Keratinocyte (primary cell): ENCODE data around the gene SNAPC4. TPM values are rescaled to one million over a fixed set of nuclear protein-coding genes. Genes with fewer than 3 reads are reported as not detected.

Source experiments
- DNase-seq: peaks from one replicate; pipeline ENCODE4 v3.0.0-alpha.2; 2011; ENCODE audit warnings: low read depth, missing footprints, low spot score
- FAIRE-seq: peaks from 2 replicates; lab custom pipeline; 2011; peaks lifted over from hg19 to GRCh38; lab: Jason Lieb, UNC
- H2AFZ ChIP-seq: 2 replicates; pipeline ENCODE4 v1.6.0; 2012; ENCODE audit warnings: low read length, control low read depth, inconsistent platforms; ENCODE audit not compliant: control insufficient read depth
- H3K27ac ChIP-seq: 2 replicates; pipeline ENCODE4 v1.5.1; 2011; ENCODE audit warnings: low read length; ENCODE audit not compliant: control insufficient read depth, insufficient read depth
- H3K27me3 ChIP-seq: 3 replicates; pipeline ENCODE4 v1.6.0; 2011; ENCODE audit warnings: low read length; ENCODE audit not compliant: control insufficient read depth, insufficient read depth; ENCODE audit errors: extremely low read depth
- H3K36me3 ChIP-seq, 2 experiments: 2 replicates in 1 of 2; 3 replicates in 1 of 2; pipeline ENCODE4 v1.5.1; 2011; ENCODE audit warnings: low read length in 2 of 2, mild to moderate bottlenecking in 1 of 2; ENCODE audit not compliant: control insufficient read depth in 2 of 2, insufficient read depth in 2 of 2; ENCODE audit errors: extremely low read depth in 1 of 2
- H3K4me1 ChIP-seq: 3 replicates; pipeline ENCODE4 v1.5.1; 2011; ENCODE audit warnings: low read length; ENCODE audit not compliant: control insufficient read depth, insufficient read depth; ENCODE audit errors: extremely low read depth
- H3K4me2 ChIP-seq: 3 replicates; pipeline ENCODE4 v1.6.0; 2011; ENCODE audit warnings: low read depth, low read length; ENCODE audit not compliant: control insufficient read depth, insufficient read depth; ENCODE audit errors: extremely low read depth
- H3K4me3 ChIP-seq, 3 experiments: fragments of 200-600 bp in 1 of 3; sonication (generic) in 1 of 3; 2 replicates in 2 of 3; 3 replicates in 1 of 3; pipeline ENCODE4 v1.5.1; 2011 to 2016; ENCODE audit warnings: low read length in 3 of 3, mild to moderate bottlenecking in 3 of 3, control low read depth in 2 of 3, inconsistent platforms in 1 of 3, low read depth in 1 of 3, mixed read lengths in 1 of 3, mixed run types in 1 of 3, moderate library complexity in 1 of 3; ENCODE audit not compliant: control insufficient read depth in 2 of 3, insufficient read depth in 2 of 3; ENCODE audit errors: extremely low read depth in 1 of 3
- H3K79me2 ChIP-seq: 2 replicates; pipeline ENCODE4 v1.6.0; 2012; ENCODE audit warnings: low read length; ENCODE audit not compliant: control insufficient read depth, insufficient read depth
- H3K9ac ChIP-seq: 3 replicates; pipeline ENCODE4 v1.6.0; 2011; ENCODE audit warnings: low read length; ENCODE audit not compliant: control insufficient read depth, insufficient read depth; ENCODE audit errors: extremely low read depth
- H3K9me1 ChIP-seq: 3 replicates; pipeline ENCODE4 v1.6.0; 2011; ENCODE audit warnings: low read length; ENCODE audit not compliant: control insufficient read depth, insufficient read depth; ENCODE audit errors: extremely low read depth
- H3K9me3 ChIP-seq: 2 replicates; pipeline ENCODE4 v1.5.1; 2012; ENCODE audit warnings: low read depth, low read length; ENCODE audit not compliant: control insufficient read depth
- H4K20me1 ChIP-seq: 3 replicates; pipeline ENCODE4 v1.6.0; 2011; ENCODE audit warnings: low read length; ENCODE audit not compliant: control insufficient read depth, insufficient read depth; ENCODE audit errors: extremely low read depth
- CTCF ChIP-seq, 3 experiments: IDR thresholded peaks in 1 of 3; conservative IDR thresholded peaks in 1 of 3; optimal IDR thresholded peaks in 1 of 3; 2 replicates in 2 of 3; 3 replicates in 1 of 3; pipeline versions ENCODE3 to v1.5.1; 2011; ENCODE audit warnings: low read length in 3 of 3, mild to moderate bottlenecking in 3 of 3, moderate library complexity in 2 of 3, control low read depth in 1 of 3, inconsistent platforms in 1 of 3; ENCODE audit not compliant: insufficient read depth in 2 of 3; ENCODE audit errors: extremely low read depth in 1 of 3
- EZH2 ChIP-seq: IDR thresholded peaks from one replicate; pipeline ENCODE4 v1.6.1; 2012; ENCODE audit warnings: inconsistent platforms, mild to moderate bottlenecking, low read length, moderate library complexity
- dilution Hi-C: fragments of 300-500 bp; cut with MboI; formaldehyde crosslinking; loops from one replicate; pipeline ENCODE4 v1.7.0; 2020; ENCODE audit warnings: low sequenced_read_pairs; ENCODE audit not compliant: extremely low pct_ligation_motif_present
- polyA plus RNA-seq, 5 experiments: library from polyadenylated mRNA; depleted of rRNA in 3 of 5; stranded (reverse) in 3 of 5; stranded (forward) in 1 of 5; unstranded in 1 of 5; fragments of >200 nt; gene quantifications; 1 replicate in 1 of 5; 2 replicates in 3 of 5; 3 replicates in 1 of 5; pipeline versions ENCODE4 v1.2.1 to v1.2.3, GENCODE V29; 2011 to 2012; ENCODE audit warnings: missing spikeins in 2 of 5, low read depth in 1 of 5, low replicate concordance in 1 of 5

The SNAPC4 gene
- polyA plus RNA-seq, 1 donor (not counting 4 experiments of a cell fraction or from before 2014, with no cell fraction given), result 3.6 TPM

- no peak overlapping the region for H3K4me2 ChIP-seq
- H4K20me1 ChIP-seq, result peaks cover 2% of the 10 kb centered on the region
- dilution Hi-C loops, result no loop called here
- no peak overlapping the region for H3K4me3 ChIP-seq
- H3K9ac ChIP-seq, result no peak overlapping the region
- no peaks in the 10 kb centered on the region for H3K79me2 ChIP-seq
- no peak for TF ChIP-seq EZH2
- no peak for TF ChIP-seq CTCF (optimal IDR thresholded peaks at IDR 0.05 in 1 of 3, IDR thresholded peaks at IDR 0.05 in 1 of 3, conservative IDR thresholded peaks at IDR 0.05 in 1 of 3; ENCODE audit: extremely low read depth in 1 of 3, insufficient read depth in 2 of 3, low read length in 3 of 3)
- no peaks in the 10 kb centered on the region for H3K27me3 ChIP-seq
- H3K4me1 ChIP-seq, result no peaks in the 10 kb centered on the region
- no peak overlapping the region for H3K27ac ChIP-seq
- no peak overlapping the region for H2AFZ ChIP-seq
- H3K36me3 ChIP-seq, result peaks cover 34 to 50% of the 10 kb centered on the region in 2 experiments
- no peak for FAIRE-seq
- no peaks in the 10 kb centered on the region for H3K9me3 ChIP-seq
- H3K9me1 ChIP-seq, result no peaks in the 10 kb centered on the region
- DNase-seq, result no peak
These were observed 16.5 kb downstream of the SNAPC4 start for GRCh38 chr9:136383436-136383835.

GRCh38 chr9:136381966-136382513, 17.9 kb downstream of the SNAPC4 start:
- H3K27me3 ChIP-seq, result no peaks in the 10 kb centered on the region
- DNase-seq (no peak), FAIRE-seq (no peak)
- H3K4me2 ChIP-seq, result no peak overlapping the region
- dilution Hi-C loops, result no loop called here
- H3K36me3 ChIP-seq, result peaks cover 28 to 42% of the 10 kb centered on the region in 2 experiments
- no peak overlapping the region for H3K27ac ChIP-seq
- H3K9ac ChIP-seq, result no peak overlapping the region
- no peaks in the 10 kb centered on the region for H3K79me2 ChIP-seq
- H3K4me3 ChIP-seq, result no peak overlapping the region
- no peaks in the 10 kb centered on the region for H3K9me3 ChIP-seq
- TF ChIP-seq EZH2 (no peak), CTCF (optimal IDR thresholded peaks at IDR 0.05 in 1 of 3, IDR thresholded peaks at IDR 0.05 in 1 of 3, conservative IDR thresholded peaks at IDR 0.05 in 1 of 3; ENCODE audit: extremely low read depth in 1 of 3, insufficient read depth in 2 of 3, low read length in 3 of 3) (no peak)
- H3K9me1 ChIP-seq, result no peaks in the 10 kb centered on the region
- H4K20me1 ChIP-seq, result peaks cover under 1% of the 10 kb centered on the region
- H2AFZ ChIP-seq, result no peak overlapping the region
- no peaks in the 10 kb centered on the region for H3K4me1 ChIP-seq
